ENCODE measurements around the gene SPINT4. TPM values are rescaled to one million over a fixed set of nuclear protein-coding genes. Genes with fewer than 3 reads are reported as not detected.
A peak's percentile ranks its signal among the peaks of the same experiment; 100 is the strongest.
"Not testable (repeated sequence)": the region's sequence is repeated elsewhere in the genome, so short reads cannot be mapped to it uniquely, and the experiment has no call there.

The SPINT4 gene
- total RNA-seq, 1 donor from 2014 or later: not detected

GRCh38 chr20:45759921-45760320 lies 37.8 kb downstream of the SPINT4 start:
- DNase-seq (ENCODE audit: missing footprints); ATAC-seq; intact Hi-C loops (cut with DNase I): not testable (repeated sequence)

DNA sequence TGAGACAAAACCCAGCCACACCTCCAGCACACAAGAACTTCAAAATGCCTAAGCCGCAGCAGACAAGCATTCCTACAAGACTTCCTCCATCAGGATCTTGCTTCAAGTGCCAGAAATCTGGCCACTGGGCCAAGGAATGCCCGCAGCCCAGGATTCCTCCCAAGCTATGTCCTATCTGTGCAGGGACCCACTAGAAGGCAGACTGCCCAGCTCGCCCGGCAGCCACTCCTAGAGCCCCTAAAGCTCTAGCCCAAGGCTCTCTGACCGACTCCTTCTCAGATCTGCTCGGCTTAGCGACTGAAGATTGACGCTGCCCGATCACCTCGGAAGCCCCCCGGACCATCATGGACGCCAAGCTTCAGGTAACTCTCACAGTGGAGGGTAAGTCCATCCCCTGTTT lies 39.8 kb downstream of the SPINT4 start:
- ATAC-seq; intact Hi-C loops (cut with DNase I); DNase-seq (ENCODE audit: missing footprints): not testable (repeated sequence)

DNA sequence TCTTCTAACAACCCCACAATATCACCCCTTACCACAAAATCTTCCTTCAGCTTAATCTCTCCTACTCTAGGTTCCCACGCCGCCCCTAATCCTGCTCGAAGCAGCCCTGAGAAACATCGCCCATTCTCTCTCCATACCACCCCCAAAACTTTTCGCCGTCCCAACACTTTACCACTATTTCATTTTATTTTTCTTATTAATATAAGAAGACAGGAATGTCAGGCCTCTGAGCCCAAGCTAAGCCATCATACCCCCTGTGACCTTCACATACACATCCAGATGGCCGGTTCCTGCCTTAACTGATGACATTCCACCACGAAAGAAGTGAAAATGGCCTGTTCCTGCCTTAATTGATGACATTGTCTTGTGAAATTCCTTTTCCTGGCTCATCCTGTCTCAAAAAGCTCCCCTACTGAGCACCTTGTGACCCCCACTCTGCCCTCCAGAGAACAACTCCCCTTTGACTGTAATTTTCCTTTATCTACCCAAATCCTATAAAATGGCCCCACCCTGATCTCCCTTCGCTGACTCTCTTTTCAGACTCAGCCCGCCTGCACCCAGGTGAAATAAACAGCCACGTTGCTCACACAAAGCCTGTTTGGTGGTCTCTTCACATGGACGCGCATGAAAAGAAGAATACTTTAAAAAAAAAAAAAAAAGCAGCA lies 42.6 kb downstream of the SPINT4 start:
- ATAC-seq; intact Hi-C loops (cut with DNase I); DNase-seq (ENCODE audit: missing footprints): not testable (repeated sequence)

DNA sequence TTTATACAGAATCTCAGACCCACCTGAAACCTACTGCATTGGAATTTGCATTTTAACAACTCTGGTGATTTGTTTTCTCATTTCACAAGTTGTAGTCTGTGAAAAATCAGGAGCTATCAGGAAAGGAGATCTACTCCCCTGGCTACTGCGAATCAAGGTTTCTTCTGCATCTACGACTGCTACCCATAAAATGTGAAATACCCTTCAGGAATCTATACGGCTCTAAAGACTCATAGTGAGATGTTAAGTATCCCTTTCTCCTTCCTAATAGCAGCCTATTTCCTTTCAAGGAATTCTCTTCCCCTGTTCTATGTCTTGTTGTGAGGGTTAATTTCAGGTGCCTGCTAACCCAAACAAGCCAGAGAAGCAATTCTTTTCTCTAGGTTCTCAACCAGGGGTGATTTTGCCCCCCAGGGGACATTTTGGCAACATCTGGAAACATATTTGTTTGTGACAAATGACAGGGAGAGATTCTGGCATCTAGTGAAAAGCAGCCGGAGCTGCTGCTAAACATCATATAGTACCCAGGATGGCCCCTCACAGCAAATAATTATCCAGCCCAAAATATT lies 43.2 kb downstream of the SPINT4 start:
- intact Hi-C loops (cut with DNase I): no loop called here
- ATAC-seq: no peak

DNA sequence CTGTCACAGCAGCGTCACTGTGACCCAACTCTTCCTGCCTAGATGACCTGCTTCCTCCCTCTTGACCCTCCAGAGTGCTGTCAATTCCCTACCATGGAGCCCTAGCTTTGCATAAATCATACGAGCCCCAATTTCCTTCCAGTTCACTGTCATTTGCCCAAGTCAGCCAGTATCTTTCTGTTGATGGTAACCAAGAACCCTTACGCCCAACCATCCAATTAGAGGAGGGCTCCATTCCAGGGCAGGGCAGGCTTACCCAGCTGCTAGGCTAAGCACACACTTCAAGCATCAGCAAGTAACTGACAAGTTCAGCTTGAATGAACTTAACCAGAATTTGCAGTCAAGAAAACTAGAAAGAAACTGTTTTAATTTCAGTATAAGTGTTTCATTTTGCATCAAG lies 43.8 kb downstream of the SPINT4 start:
- intact Hi-C loops (cut with DNase I): no loop called here
- no peak for DNase-seq (ENCODE audit: missing footprints)
- ATAC-seq: no peak

More for the DNA sequence above, 43.2 kb downstream of the SPINT4 start:
- DNase-seq (ENCODE audit: missing footprints): no peak

DNA sequence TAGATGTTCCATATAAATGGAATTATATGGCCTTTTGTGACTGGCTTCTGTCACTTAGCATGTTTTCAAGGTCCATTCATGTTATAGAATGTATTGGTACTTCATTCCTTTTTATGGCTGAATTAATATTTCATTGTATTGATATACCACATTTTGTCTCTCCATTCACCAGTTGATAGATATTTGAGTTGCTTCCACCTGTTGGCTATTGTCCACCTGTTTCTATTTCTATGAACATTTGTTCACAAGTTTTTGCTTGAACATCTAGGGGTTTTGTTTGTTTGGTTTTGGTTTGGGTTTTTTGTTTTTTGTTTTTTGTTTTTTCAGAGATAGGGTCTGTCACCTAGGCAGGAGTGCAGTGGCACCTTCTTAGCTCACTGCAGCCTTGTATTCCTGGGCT lies 46.3 kb downstream of the SPINT4 start:
- ATAC-seq (no peak), DNase-seq (ENCODE audit: missing footprints) (no peak)
- intact Hi-C loops (cut with DNase I): no loop called here

DNA sequence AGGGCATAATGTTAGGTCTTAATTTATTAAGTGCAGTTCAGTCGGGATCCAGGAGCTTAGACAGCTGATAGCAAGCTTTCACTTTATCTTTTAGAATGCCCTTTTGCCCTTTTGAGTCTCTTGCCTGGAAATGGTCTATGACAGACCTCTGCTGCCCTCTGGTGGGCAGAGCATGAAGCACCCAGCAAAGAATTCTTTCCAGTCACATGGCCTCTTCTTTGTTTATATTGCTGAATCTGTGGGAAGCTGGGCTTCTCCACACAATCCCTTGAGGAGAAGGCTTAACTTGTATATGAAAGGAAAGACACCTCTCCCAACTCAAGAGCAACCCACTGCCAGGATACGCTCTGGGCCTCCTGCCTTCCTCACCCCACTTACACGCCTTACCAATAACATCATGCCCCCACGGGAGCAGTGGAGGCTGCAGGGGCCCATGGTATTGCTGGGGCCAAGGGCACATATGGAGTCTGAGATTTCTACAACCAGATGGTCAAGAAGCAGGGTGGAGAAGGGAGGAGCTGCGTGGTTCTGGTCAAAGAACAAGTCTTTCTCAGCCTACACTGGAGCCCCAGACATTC lies 49.1 kb downstream of the SPINT4 start:
- intact Hi-C loops (cut with DNase I): loop anchor here (2.0 to 10.0 kb wide), 2 partner anchors 336 to 452 kb away; no protein-coding TSS in a partner anchor
- ATAC-seq (peak; percentile 73), DNase-seq (ENCODE audit: missing footprints) (no peak)

GRCh38 chr20:45772693-45773092 lies 50.5 kb downstream of the SPINT4 start:
- ATAC-seq: no peak
- intact Hi-C loops (cut with DNase I): loop anchor here (10.0 kb wide), 1 partner anchor 338 kb away; no protein-coding TSS in a partner anchor
- no peak for DNase-seq (ENCODE audit: missing footprints)

DNA sequence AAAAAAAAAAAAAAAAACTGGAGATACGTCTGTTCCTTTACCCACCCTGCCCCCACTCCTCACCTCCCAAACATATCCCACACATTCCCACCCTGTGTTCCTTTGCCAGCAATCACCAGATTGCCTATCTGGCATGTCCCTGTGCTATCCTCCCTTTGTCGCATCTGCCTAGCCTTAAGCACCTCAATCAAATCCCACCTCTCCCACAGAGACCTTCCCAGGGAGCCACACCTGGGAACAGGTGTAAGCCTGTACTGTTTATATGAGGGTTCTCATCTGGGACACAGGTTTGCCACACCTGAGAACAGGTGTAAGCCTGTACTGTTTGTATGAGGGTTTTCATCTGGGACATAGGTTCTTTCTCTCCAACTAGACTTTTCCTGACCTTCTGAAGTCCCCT lies 52.8 kb downstream of the SPINT4 start:
- DNase-seq (ENCODE audit: missing footprints): no peak
- intact Hi-C loops (cut with DNase I): loop anchor here (10.0 kb wide), 1 partner anchor 340 kb away; no protein-coding TSS in a partner anchor
- ATAC-seq: no peak

GRCh38 chr20:45775411-45775810 lies 53.3 kb downstream of the SPINT4 start:
- DNase-seq (ENCODE audit: missing footprints) (no peak), ATAC-seq (no peak)
- intact Hi-C loops (cut with DNase I): loop anchor here (10.0 kb wide), 1 partner anchor 341 kb away; no protein-coding TSS in a partner anchor

Small RNAs within 50 kb of the gene (microRNA-seq; reads per million reads assigned to microRNA genes)
- gene MIR3617: not detected

Other genes starting within 250 kb of the SPINT4 start
- gene SPINT3, start 206.7 kb upstream of the SPINT4 start, total RNA-seq: not detected
- not detected for gene WFDC6, start 182.9 kb upstream of the SPINT4 start, total RNA-seq
- gene EPPIN, start 174.9 kb upstream of the SPINT4 start, total RNA-seq: not detected
- not detected for gene WFDC8, start 143.1 kb upstream of the SPINT4 start, total RNA-seq
- gene WFDC10A, start 92.6 kb upstream of the SPINT4 start, total RNA-seq: not detected
- not detected for gene WFDC9, start 91.1 kb upstream of the SPINT4 start, total RNA-seq
- not detected for gene WFDC11, start 52.1 kb upstream of the SPINT4 start, total RNA-seq
- gene WFDC13, start 20.3 kb upstream of the SPINT4 start, total RNA-seq: not detected
- not detected for gene WFDC10B, start 17.3 kb upstream of the SPINT4 start, total RNA-seq
- 1.1 TPM for gene WFDC3, start 69.5 kb downstream of the SPINT4 start, total RNA-seq
- gene DNTTIP1, start 69.6 kb downstream of the SPINT4 start, total RNA-seq: 12.4 TPM
- gene UBE2C, start 90.3 kb downstream of the SPINT4 start, total RNA-seq: 1.7 TPM
- not detected for gene TNNC2, start 105.0 kb downstream of the SPINT4 start, total RNA-seq
- 22.5 TPM for gene SNX21, start 111.5 kb downstream of the SPINT4 start, total RNA-seq
- 29.4 TPM for gene ACOT8, start 135.0 kb downstream of the SPINT4 start, total RNA-seq
- 2.1 TPM for gene ZSWIM3, start 135.3 kb downstream of the SPINT4 start, total RNA-seq
- gene ZSWIM1, start 158.9 kb downstream of the SPINT4 start, total RNA-seq: 11.4 TPM
- 2.0 TPM for gene SPATA25, start 165.3 kb downstream of the SPINT4 start, total RNA-seq
- 5.0 TPM for gene NEURL2, start 168.9 kb downstream of the SPINT4 start, total RNA-seq
- gene CTSA, start 169.0 kb downstream of the SPINT4 start, total RNA-seq: 113 TPM
- 156 TPM for gene PLTP, start 189.8 kb downstream of the SPINT4 start, total RNA-seq
- gene PCIF1, start 212.3 kb downstream of the SPINT4 start, total RNA-seq: 22.5 TPM
- gene ZNF335, start 249.9 kb downstream of the SPINT4 start, total RNA-seq: 9.7 TPM

Data from Right ventricle myocardium inferior (tissue), 1 donor.